ENCODE measurements around the gene DHRS7B.
"Not testable (repeated sequence)": the region's sequence is repeated elsewhere in the genome, so short reads cannot be mapped to it uniquely, and the experiment has no call there.

DHRS7B gene

GRCh38 chr17:21108651-21109050 lies 18.1 kb upstream of the DHRS7B start:
- no peak for DNase-seq (ENCODE audit: low read depth)

- DNase-seq (ENCODE audit: low read depth) = no peak
Observed at GRCh38 chr17:21113049-21113690, 13.6 kb upstream of the DHRS7B start.

- no peak for DNase-seq (ENCODE audit: low read depth)
Observed at GRCh38 chr17:21113716-21114115, 13.0 kb upstream of the DHRS7B start.

GRCh38 chr17:21114791-21115190 lies 12.0 kb upstream of the DHRS7B start:
- not testable (repeated sequence) for DNase-seq (ENCODE audit: low read depth)

- DNase-seq (ENCODE audit: low read depth) = peak; percentile 43
Observed at GRCh38 chr17:21119247-21119918, 7.4 kb upstream of the DHRS7B start.

GRCh38 chr17:21119919-21120249 lies 6.9 kb upstream of the DHRS7B start:
- DNase-seq (ENCODE audit: low read depth) = no peak

- DNase-seq (ENCODE audit: low read depth) = no peak
Observed at GRCh38 chr17:21124086-21124485, 2.7 kb upstream of the DHRS7B start.

GRCh38 chr17:21124517-21124916 lies 2.2 kb upstream of the DHRS7B start:
- not testable (repeated sequence) for DNase-seq (ENCODE audit: low read depth)

GRCh38 chr17:21125862-21126261 lies 902 bp upstream of the DHRS7B start:
- no peak for DNase-seq (ENCODE audit: low read depth)

- peak; percentile 10 for DNase-seq (ENCODE audit: low read depth)
Observed at GRCh38 chr17:21127509-21128077, 829 bp downstream of the DHRS7B start.

GRCh38 chr17:21129023-21129681 lies 2.4 kb downstream of the DHRS7B start:
- peak; percentile 61 for DNase-seq (ENCODE audit: low read depth)

GRCh38 chr17:21131137-21131536 lies 4.4 kb downstream of the DHRS7B start:
- DNase-seq (ENCODE audit: low read depth) = no peak

- peak; percentile 6 for DNase-seq (ENCODE audit: low read depth)
Observed at GRCh38 chr17:21132428-21132827, 5.7 kb downstream of the DHRS7B start.

- DNase-seq (ENCODE audit: low read depth) = no peak
Observed at GRCh38 chr17:21134559-21134958, 7.8 kb downstream of the DHRS7B start.

- no peak for DNase-seq (ENCODE audit: low read depth)
Observed at GRCh38 chr17:21140911-21141310, 14.1 kb downstream of the DHRS7B start.

GRCh38 chr17:21141331-21141730 lies 14.6 kb downstream of the DHRS7B start:
- DNase-seq (ENCODE audit: low read depth) = no peak

- not testable (repeated sequence) for DNase-seq (ENCODE audit: low read depth)
Observed at GRCh38 chr17:21142065-21142464, 15.3 kb downstream of the DHRS7B start.

GRCh38 chr17:21143695-21144094 lies 16.9 kb downstream of the DHRS7B start:
- DNase-seq (ENCODE audit: low read depth) = no peak

GRCh38 chr17:21144299-21144698 lies 17.5 kb downstream of the DHRS7B start:
- not testable (repeated sequence) for DNase-seq (ENCODE audit: low read depth)

GRCh38 chr17:21146362-21147015 lies 19.7 kb downstream of the DHRS7B start:
- DNase-seq (ENCODE audit: low read depth) = no peak

- no peak for DNase-seq (ENCODE audit: low read depth)
Observed at GRCh38 chr17:21149621-21150020, 22.9 kb downstream of the DHRS7B start.

- DNase-seq (ENCODE audit: low read depth) = no peak
Observed at GRCh38 chr17:21152731-21153130, 26.0 kb downstream of the DHRS7B start.

Measured in fibroblast of gingiva (primary cell).